HepG2 (cell line): Measurements from ENCODE around the gene ACVR1C. TPM values are rescaled to one million over a fixed set of nuclear protein-coding genes. Genes with fewer than 3 reads are reported as not detected.

Experiments used
- ATAC-seq: fragments of 200-7000 bp; cut with Tn5 transposase; 3 replicates; pipeline ENCODE4 v1.9.1; 2020; ENCODE audit warnings: mild to moderate bottlenecking, moderate library complexity
- BruUV-seq: library from RNA; stranded (reverse); fragments of 400-500 nt; replicated peaks from 2 replicates; lab custom pipeline; 2021; lab: Mats Ljungman, UMichigan
- CTCF ChIA-PET: fragments of 300-600 bp; formaldehyde crosslinking; extraction: SDS; loops from one replicate; lab custom pipeline; 2021; ENCODE audit warnings: low total read pairs, inconsistent platforms, low intra/inter-chr PET ratio; lab: Yijun Ruan, JAX
- POLR2A ChIA-PET: fragments of 350-600 bp; sonication (Branson Sonifier 250); formaldehyde crosslinking; loops from one replicate; lab custom pipeline; 2020; ENCODE audit warnings: antibody characterized with exemption, inconsistent platforms; lab: Yijun Ruan, JAX
- DNase-seq: peaks from one replicate; pipeline ENCODE4 v3.0.0-alpha.2; 2015; ENCODE audit warnings: low spot score
- FAIRE-seq: peaks from 3 replicates; lab custom pipeline; 2011; peaks lifted over from hg19 to GRCh38; lab: Jason Lieb, UNC
- H2AFZ ChIP-seq: one replicate; pipeline ENCODE4 v1.6.1; 2011; ENCODE audit warnings: low read length, inconsistent platforms
- H3K27ac ChIP-seq: fragments of 300-600 bp; 3 replicates; pipeline ENCODE4 v1.8.0; 2011; ENCODE audit warnings: mixed run types, mild to moderate bottlenecking, mixed read lengths, low read length, inconsistent platforms; ENCODE audit not compliant: insufficient read depth; ENCODE audit errors: extremely low read length
- H3K27me3 ChIP-seq, 2 experiments: fragments of 200-600 bp in 1 of 2; 2 replicates in 1 of 2; 3 replicates in 1 of 2; pipeline versions ENCODE4 v1.6.0 to v1.8.0; 2011; ENCODE audit warnings: low read length in 2 of 2, mild to moderate bottlenecking in 2 of 2, moderate library complexity in 2 of 2, inconsistent platforms in 1 of 2; ENCODE audit not compliant: insufficient read depth in 2 of 2, control insufficient read depth in 1 of 2
- H3K36me3 ChIP-seq, 2 experiments: fragments of 200-600 bp in 1 of 2; replicated peaks in 1 of 2; 2 replicates in 1 of 2; 3 replicates in 1 of 2; pipeline versions ENCODE4 v1.5.1 to v1.8.0; 2011; ENCODE audit warnings: low read length in 2 of 2, inconsistent platforms in 1 of 2; ENCODE audit not compliant: insufficient read depth in 2 of 2, control insufficient read depth in 1 of 2
- H3K4me1 ChIP-seq: 2 replicates; pipeline ENCODE4 v1.5.1; 2012; ENCODE audit warnings: low read length, inconsistent platforms; ENCODE audit not compliant: insufficient read depth
- H3K4me2 ChIP-seq: 2 replicates; pipeline ENCODE4 v1.6.0; 2011; ENCODE audit warnings: low read depth, low read length, inconsistent platforms
- H3K4me3 ChIP-seq, 3 experiments: fragments of 200-600 bp in 1 of 3; sonication (generic), shearing (Covaris generic) in 1 of 3; replicated peaks in 1 of 3; 2 replicates each; pipeline ENCODE4 v1.5.1; 2011 to 2016; ENCODE audit warnings: low read length in 3 of 3, inconsistent platforms in 2 of 3, low read depth in 2 of 3, mild to moderate bottlenecking in 2 of 3, control low read depth in 1 of 3, mixed read lengths in 1 of 3; ENCODE audit not compliant: insufficient read depth in 1 of 3
- H3K79me2 ChIP-seq: one replicate; pipeline ENCODE4 v1.6.1; 2011; ENCODE audit warnings: low read length, inconsistent platforms; ENCODE audit not compliant: insufficient read depth
- H3K9ac ChIP-seq: 2 replicates; pipeline ENCODE4 v1.6.0; 2011; ENCODE audit warnings: mild to moderate bottlenecking, low read depth, low read length, inconsistent platforms; ENCODE audit not compliant: insufficient read depth
- H3K9me3 ChIP-seq: 2 replicates; pipeline ENCODE4 v1.5.1; 2012; ENCODE audit warnings: mild to moderate bottlenecking, low read length
- H4K20me1 ChIP-seq: 2 replicates; pipeline ENCODE4 v1.6.0; 2011; ENCODE audit warnings: inconsistent platforms, mild to moderate bottlenecking, low read length, moderate library complexity; ENCODE audit not compliant: insufficient read depth
- HNRNPLL ChIP-seq: fragments of 200-400 bp; formaldehyde crosslinking; IDR thresholded peaks from 2 replicates; pipeline ENCODE4 v1.6.1; 2017; ENCODE audit warnings: mild to moderate bottlenecking, low read depth, low read length; ENCODE audit not compliant: poor library complexity, severe bottlenecking
- MEIS1 ChIP-seq: sonication (generic); formaldehyde crosslinking; IDR thresholded peaks from 2 replicates; pipeline ENCODE4 v1.9.0; 2021; ENCODE audit warnings: mild to moderate bottlenecking, missing genetic modification reagents, moderate library complexity, borderline replicate concordance
- MXD4 ChIP-seq: IDR thresholded peaks from 2 replicates; pipeline ENCODE4 v1.6.1; 2016; ENCODE audit warnings: mild to moderate bottlenecking, missing biosample characterization, missing genetic modification reagents
- PHB2 ChIP-seq: fragments of 450-650 bp; IDR thresholded peaks from 2 replicates; pipeline ENCODE4 v1.6.1; 2018; ENCODE audit not compliant: partially characterized antibody
- RFX3 ChIP-seq: IDR thresholded peaks from 2 replicates; pipeline ENCODE4 v1.6.1; 2016; ENCODE audit warnings: missing biosample characterization, missing genetic modification reagents
- RNF2 ChIP-seq: fragments of 450-650 bp; conservative IDR thresholded peaks from 2 replicates; pipeline ENCODE4 v1.6.1; 2016; ENCODE audit warnings: low read depth
- YEATS4 ChIP-seq: sonication (generic); formaldehyde crosslinking; IDR thresholded peaks from 2 replicates; pipeline ENCODE4 v1.4.0; 2020; ENCODE audit warnings: missing genetic modification reagents, borderline replicate concordance
- ZBTB42 ChIP-seq: sonication (generic); formaldehyde crosslinking; IDR thresholded peaks from 2 replicates; pipeline ENCODE4 v1.5.0; 2020; ENCODE audit warnings: mild to moderate bottlenecking, missing genetic modification reagents
- WGBS: methylation state at CpG from one replicate; pipeline ENCODE4 v1.1.6; 2017; ENCODE audit warnings: low lambda C conversion rate; 5-methylcytosine and 5-hydroxymethylcytosine counted together
- in situ Hi-C: cut with HindIII; loops from 2 replicates; pipeline ENCODE4 v1.10.0; 2017; ENCODE audit warnings: low pct_unique_long_range_greater_than_20kb; ENCODE audit not compliant: extremely low pct_ligation_motif_present
- intact Hi-C: fragments of 100-400 bp; cut with micrococcal nuclease; formaldehyde crosslinking; loops from one replicate; pipeline ENCODE4 v1.10.0; 2022; ENCODE audit not compliant: unreplicated experiment
- polyA plus RNA-seq, 8 experiments: library from polyadenylated mRNA; depleted of rRNA in 3 of 8; stranded (reverse) in 7 of 8; unstranded in 1 of 8; fragments of >200 nt; fragmentation: Illumina TruSeq in 4 of 8; extraction: Trizol in 4 of 8; gene quantifications; 2 replicates each; pipeline versions ENCODE4 v1.2.1 to v1.2.3, GENCODE V29; 2011 to 2016; ENCODE audit warnings: low read depth in 4 of 8, missing spikeins in 1 of 8, mixed read lengths in 1 of 8; ENCODE audit not compliant: insufficient read depth in 1 of 8
- total RNA-seq, 5 experiments: library from RNA; depleted of rRNA; stranded (reverse); fragments of >200 nt; fragmentation: Illumina TruSeq; extraction: Trizol; gene quantifications; 2 replicates each; pipeline ENCODE4 v1.2.3, GENCODE V29; 2016; ENCODE audit warnings: low read depth in 1 of 5
- TF ChIP-seq, protein P1 (sequence below): sonication (generic); formaldehyde crosslinking; conservative IDR thresholded peaks from 2 replicates; pipeline ENCODE4 v1.4.0; 2020; ENCODE audit warnings: missing genetic modification reagents

ACVR1C gene
- total and polyA plus RNA-seq, 2 of the 13 experiments (the other 11 are each of a cell fraction or from before 2014, with no cell fraction given): 0.05 to 1.0 TPM

DNA sequence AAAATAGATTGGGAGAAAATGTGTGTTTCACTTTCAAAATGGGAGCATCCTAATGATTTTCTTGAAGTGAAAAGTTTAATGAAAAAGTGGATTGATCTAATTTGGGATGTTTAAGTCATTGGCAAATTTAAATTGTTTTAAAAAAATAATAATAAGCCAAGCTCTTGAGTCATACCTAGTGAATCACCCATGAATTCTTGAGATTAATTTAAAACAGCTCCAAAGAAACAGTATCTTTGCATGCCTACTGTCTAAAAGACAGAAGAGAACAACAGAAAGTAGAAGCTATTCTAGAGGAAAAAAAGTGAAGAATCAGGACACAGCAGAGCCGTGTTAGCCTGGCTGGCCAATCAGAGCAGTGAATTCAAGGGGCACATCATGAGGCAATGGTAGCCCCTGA is 7.7 kb downstream of the ACVR1C start:
- intact Hi-C loops: loop anchor here (10.0 kb wide), 1 partner anchor 254 kb away; the partner anchor contains the start of gene ACVR1
- CTCF ChIA-PET: no interaction called here
- no peaks in the 10 kb centered on the region for H3K9me3 ChIP-seq
- DNase-seq (no peak), ATAC-seq (no peak), FAIRE-seq (no peak)
- H3K79me2 ChIP-seq: no peaks in the 10 kb centered on the region
- no peak overlapping the region for H3K4me2 ChIP-seq
- H3K36me3 ChIP-seq: no peaks in the 10 kb centered on the region
- H4K20me1 ChIP-seq: no peaks in the 10 kb centered on the region
- H3K27me3 ChIP-seq: 0 out of 5 replicates have a peak, but pooled peaks cover 0 to 3% of the 10 kb centered on the region in 2 experiments
- H3K27ac ChIP-seq: no peak overlapping the region
- no peak overlapping the region for H3K9ac ChIP-seq
- no TSS peak for BruUV-seq
- no peak overlapping the region for H2AFZ ChIP-seq
- 30% methylated on average over 1 of the region's 1 CpG for WGBS
- no peak for TF ChIP-seq RNF2
- TF ChIP-seq MXD4 (CRISPR knock-in tag): no peak
- TF ChIP-seq PHB2: no peak
- TF ChIP-seq, protein P1, sequence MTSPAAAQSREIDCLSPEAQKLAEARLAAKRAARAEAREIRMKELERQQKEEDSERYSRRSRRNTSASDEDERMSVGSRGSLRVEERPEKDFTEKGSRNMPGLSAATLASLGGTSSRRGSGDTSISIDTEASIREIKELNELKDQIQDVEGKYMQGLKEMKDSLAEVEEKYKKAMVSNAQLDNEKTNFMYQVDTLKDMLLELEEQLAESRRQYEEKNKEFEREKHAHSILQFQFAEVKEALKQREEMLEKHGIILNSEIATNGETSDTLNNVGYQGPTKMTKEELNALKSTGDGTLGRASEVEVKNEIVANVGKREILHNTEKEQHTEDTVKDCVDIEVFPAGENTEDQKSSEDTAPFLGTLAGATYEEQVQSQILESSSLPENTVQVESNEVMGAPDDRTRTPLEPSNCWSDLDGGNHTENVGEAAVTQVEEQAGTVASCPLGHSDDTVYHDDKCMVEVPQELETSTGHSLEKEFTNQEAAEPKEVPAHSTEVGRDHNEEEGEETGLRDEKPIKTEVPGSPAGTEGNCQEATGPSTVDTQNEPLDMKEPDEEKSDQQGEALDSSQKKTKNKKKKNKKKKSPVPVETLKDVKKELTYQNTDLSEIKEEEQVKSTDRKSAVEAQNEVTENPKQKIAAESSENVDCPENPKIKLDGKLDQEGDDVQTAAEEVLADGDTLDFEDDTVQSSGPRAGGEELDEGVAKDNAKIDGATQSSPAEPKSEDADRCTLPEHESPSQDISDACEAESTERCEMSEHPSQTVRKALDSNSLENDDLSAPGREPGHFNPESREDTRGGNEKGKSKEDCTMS (CRISPR knock-in tag): no peak
- no peak for TF ChIP-seq MEIS1 (CRISPR knock-in tag)
- no peak for TF ChIP-seq YEATS4
- TF ChIP-seq RFX3 (CRISPR knock-in tag): no peak
- TF ChIP-seq ZBTB42: no peak
- TF ChIP-seq HNRNPLL: no peak
- POLR2A ChIA-PET: no interaction called here
- no peaks in the 10 kb centered on the region for H3K4me1 ChIP-seq
- in situ Hi-C loops: no loop called here
- no peak overlapping the region for H3K4me3 ChIP-seq
